ENCODE measurements around the gene KNSTRN.

GRCh38 chr15:40420793-40421192 is 38.3 kb downstream of the KNSTRN start:
- TF ChIP-seq FOXP2 (optimal IDR thresholded peaks at IDR 0.05; ENCODE audit: control extremely low read depth, extremely low read length, insufficient read depth) (no peak), EZH2 (IDR thresholded peaks at IDR 0.05) (no peak), POLR2AphosphoS5 (IDR thresholded peaks at IDR 0.05; ENCODE audit: borderline replicate concordance, low read depth, low read length) (no peak)

Data from SK-N-MC (cell line).